NT2/D1 (cell line): ENCODE measurements around the gene CTAG1A.
"Not testable (repeated sequence)": the region's sequence is repeated elsewhere in the genome, so short reads cannot be mapped to it uniquely, and the experiment has no call there.

ENCODE experiments used
- DNase-seq: peaks from one replicate; pipeline ENCODE4 v3.0.0-alpha.2; 2011; ENCODE audit warnings: low read depth, low spot score
- H3K27me3 ChIP-seq: 2 replicates; pipeline ENCODE4 v1.6.0; 2011; ENCODE audit warnings: mild to moderate bottlenecking; ENCODE audit not compliant: insufficient read length, insufficient read depth
- H3K36me3 ChIP-seq: 2 replicates; pipeline ENCODE4 v1.6.1; 2011; ENCODE audit warnings: mild to moderate bottlenecking, low read length, mixed read lengths; ENCODE audit not compliant: insufficient read depth, insufficient read length
- H3K4me1 ChIP-seq: 2 replicates; pipeline ENCODE4 v1.5.1; 2011; ENCODE audit not compliant: insufficient read depth, insufficient read length
- H3K4me3 ChIP-seq: 2 replicates; pipeline ENCODE4 v1.5.1; 2011; ENCODE audit warnings: low read depth; ENCODE audit not compliant: insufficient read length
- H3K9ac ChIP-seq: 2 replicates; pipeline ENCODE4 v1.6.0; 2011; ENCODE audit warnings: low read depth; ENCODE audit not compliant: insufficient read length
- H3K9me3 ChIP-seq: 2 replicates; pipeline ENCODE4 v1.5.1; 2011; ENCODE audit warnings: mild to moderate bottlenecking, low read length; ENCODE audit not compliant: insufficient read depth
- SUZ12 ChIP-seq: IDR thresholded peaks from 2 replicates; pipeline ENCODE4 v1.6.1; 2011; ENCODE audit not compliant: insufficient read length, insufficient read depth; ENCODE audit errors: extremely low read depth
- YY1 ChIP-seq: IDR thresholded peaks from 2 replicates; pipeline ENCODE4 v1.6.1; 2011; ENCODE audit not compliant: insufficient read length, insufficient read depth
- ZNF274 ChIP-seq: IDR thresholded peaks from 2 replicates; pipeline ENCODE4 v1.6.1; 2011; ENCODE audit warnings: mild to moderate bottlenecking, low read depth, low read length

CTAG1A gene

DNA sequence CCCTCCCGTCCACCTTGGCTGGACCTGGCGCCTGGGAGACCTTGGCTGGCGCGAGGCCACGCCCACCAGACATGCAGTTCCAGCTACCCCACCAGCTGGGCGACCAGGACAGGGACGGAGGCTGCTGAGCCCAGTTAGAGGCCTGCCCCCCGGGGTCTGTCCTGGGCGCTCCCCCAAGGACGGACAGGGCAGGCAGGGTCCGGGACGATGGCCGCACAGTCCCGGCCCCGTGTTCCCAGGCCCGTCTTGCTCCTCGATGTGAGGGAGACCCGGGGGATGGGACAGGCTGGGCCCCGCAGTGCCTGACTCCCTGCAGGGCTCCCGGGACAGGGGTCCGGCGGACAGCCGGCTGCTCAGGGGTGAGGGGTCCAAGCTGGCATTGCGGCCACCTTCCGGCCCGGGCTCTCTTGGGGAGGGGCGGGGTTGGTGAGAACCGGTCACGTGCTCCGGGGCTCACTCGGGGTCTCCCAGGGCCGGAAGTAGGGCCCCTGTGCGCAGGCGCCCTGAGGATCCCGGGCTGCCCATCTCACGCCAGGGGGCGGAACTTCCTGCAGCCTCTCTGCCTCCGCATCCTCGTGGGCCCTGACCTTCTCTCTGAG is at the start of gene CTAG1A:
Gene CTAG1A (plus strand): TSS at position 549 of the 599 bp plus-strand sequence. CDS start 74 bp downstream, outside the sequence.
- not testable (repeated sequence) for H3K9me3 ChIP-seq, H3K36me3 ChIP-seq, DNase-seq, H3K4me1 ChIP-seq, H3K4me3 ChIP-seq, H3K27me3 ChIP-seq, H3K9ac ChIP-seq

DNA sequence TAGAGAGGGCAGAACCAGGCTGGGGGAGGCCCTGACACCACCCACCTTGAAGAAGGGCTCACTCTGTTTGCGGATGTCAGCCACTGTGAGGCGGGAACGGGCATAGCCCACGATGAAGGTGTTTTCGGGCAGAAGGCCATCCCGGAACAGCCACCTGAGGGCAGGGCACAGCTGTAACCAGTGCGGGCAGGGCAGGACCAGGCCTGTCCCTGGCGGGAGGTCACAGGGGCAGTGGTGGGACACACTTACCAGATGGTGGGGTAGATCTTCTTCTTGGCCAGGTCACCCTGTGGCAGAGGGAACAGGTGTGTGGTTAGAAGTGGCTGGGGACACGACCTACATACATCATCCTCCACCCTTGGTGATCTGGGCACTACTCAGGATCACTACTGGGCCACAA is 49.0 kb upstream of the CTAG1A start:
- peaks cover 5% of the 10 kb centered on the region for H3K4me1 ChIP-seq
- H3K27me3 ChIP-seq, result no peaks in the 10 kb centered on the region
- no peak for DNase-seq
- H3K36me3 ChIP-seq, result peaks cover 46% of the 10 kb centered on the region
- no peak overlapping the region for H3K9ac ChIP-seq
- H3K9me3 ChIP-seq, result no peaks in the 10 kb centered on the region
- H3K4me3 ChIP-seq, result no peak overlapping the region
- TF ChIP-seq SUZ12 (no peak), YY1 (no peak), ZNF274 (no peak)

DNA sequence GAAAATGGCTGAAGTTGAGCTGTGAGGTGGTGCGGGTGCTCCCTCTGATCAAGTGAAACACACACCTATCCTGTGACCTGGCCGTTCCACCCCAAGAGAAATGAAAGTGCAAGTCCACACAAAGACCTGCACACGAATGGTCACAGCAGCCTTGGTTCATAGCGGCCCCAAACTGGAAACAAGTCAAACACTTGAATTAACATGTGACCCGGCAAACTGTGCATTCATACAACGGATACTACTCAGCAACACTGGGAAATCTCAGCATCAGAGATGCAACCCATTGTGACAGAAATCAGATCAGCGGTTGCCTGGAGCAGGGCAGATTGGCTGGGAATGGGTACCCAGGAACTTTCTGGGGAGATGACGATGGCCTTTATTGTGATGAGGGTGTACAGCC is 45.9 kb upstream of the CTAG1A start:
- no peaks in the 10 kb centered on the region for H3K9me3 ChIP-seq
- peaks cover 37% of the 10 kb centered on the region for H3K36me3 ChIP-seq
- TF ChIP-seq SUZ12, result no peak
- TF ChIP-seq ZNF274, result no peak
- no peak for TF ChIP-seq YY1
- H3K4me1 ChIP-seq, result no peaks in the 10 kb centered on the region
- H3K27me3 ChIP-seq, result no peaks in the 10 kb centered on the region
- no peak overlapping the region for H3K9ac ChIP-seq
- DNase-seq, result no peak
- no peak overlapping the region for H3K4me3 ChIP-seq

DNA sequence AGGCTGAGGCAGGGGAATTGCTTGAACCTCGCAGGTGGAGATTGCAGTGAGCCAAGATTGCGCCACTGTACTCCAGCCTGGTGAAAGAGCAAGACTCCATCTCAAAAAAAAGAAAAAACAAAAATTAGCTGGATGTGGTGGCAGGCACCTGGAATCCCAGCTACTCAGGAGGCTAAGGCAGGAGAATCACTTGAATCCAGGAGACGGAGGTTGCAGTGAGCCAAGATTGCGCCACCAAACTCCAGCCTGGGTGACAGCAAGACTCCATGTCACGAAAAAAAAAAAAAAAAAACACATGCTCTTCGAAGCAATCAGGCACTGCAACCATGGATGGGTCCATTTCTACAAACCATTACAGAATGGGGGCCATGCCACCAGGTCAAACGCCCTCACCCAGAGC is 44.6 kb upstream of the CTAG1A start:
- H3K4me3 ChIP-seq, H3K4me1 ChIP-seq, DNase-seq, H3K9me3 ChIP-seq, H3K27me3 ChIP-seq, H3K9ac ChIP-seq: not testable (repeated sequence)
- H3K36me3 ChIP-seq, result peaks cover 36% of the 10 kb centered on the region

DNA sequence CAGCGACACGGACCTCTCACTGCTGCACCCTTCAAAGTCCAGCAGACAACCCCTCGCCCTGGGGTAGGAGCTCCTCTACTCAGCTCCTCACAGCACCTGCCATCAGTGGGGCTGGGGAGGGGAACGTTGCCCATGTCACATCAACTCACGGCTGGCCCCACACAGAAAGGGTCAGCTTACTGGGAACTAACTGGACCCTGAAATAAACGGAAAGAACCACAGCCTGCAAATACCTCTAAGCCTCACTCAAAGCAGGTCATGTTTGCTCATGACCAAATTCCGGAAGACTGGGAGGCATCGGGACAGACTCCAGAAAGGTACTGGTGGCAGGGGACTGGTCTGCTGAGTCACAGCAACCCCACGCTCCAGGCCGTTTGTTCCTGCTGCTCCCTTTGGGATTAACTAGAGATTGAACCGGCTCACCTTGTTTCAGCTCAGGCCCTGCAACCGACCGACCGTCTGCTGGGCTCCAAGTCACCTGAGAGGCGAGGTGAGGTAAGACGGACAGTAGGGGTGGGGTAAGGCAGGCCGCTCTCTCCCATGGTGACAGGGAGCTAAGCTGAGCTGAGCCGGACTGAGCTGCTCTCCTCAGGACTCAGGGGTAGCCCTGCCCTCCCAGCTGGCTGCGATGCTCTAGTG is 43.9 kb upstream of the CTAG1A start:
- Histone ChIP-seq H3K27me3 (no peaks in the 10 kb centered on the region), H3K9me3 (no peaks in the 10 kb centered on the region), H3K4me3 (no peak overlapping the region), H3K4me1 (no peaks in the 10 kb centered on the region), H3K36me3 (peaks cover 31% of the 10 kb centered on the region), H3K9ac (no peak overlapping the region)
- DNase-seq, result no peak
- TF ChIP-seq SUZ12, result no peak
- TF ChIP-seq YY1, result no peak
- no peak for TF ChIP-seq ZNF274

DNA sequence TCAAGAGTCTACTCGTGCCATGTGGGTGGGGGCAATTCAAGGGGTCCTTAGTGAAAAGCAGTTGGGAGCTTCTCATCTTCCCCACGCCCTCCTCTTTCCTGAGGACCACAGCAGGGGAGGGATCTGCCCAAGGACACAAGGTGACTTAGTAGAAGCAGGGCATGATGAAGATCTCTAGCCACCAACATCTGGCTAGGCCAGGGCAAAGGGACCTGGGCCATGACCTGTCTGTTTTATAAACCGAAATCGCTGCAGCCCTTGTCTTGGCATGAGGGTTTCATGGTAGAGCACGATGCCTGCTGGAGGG is 43.4 kb upstream of the CTAG1A start:
- DNase-seq, result no peak
- no peak overlapping the region for H3K9ac ChIP-seq
- H3K36me3 ChIP-seq, result peaks cover 28% of the 10 kb centered on the region
- H3K27me3 ChIP-seq, result no peaks in the 10 kb centered on the region
- H3K4me3 ChIP-seq, result no peak overlapping the region
- no peaks in the 10 kb centered on the region for H3K4me1 ChIP-seq
- TF ChIP-seq ZNF274, result no peak
- TF ChIP-seq SUZ12, result no peak
- no peak for TF ChIP-seq YY1
- H3K9me3 ChIP-seq, result no peaks in the 10 kb centered on the region

DNA sequence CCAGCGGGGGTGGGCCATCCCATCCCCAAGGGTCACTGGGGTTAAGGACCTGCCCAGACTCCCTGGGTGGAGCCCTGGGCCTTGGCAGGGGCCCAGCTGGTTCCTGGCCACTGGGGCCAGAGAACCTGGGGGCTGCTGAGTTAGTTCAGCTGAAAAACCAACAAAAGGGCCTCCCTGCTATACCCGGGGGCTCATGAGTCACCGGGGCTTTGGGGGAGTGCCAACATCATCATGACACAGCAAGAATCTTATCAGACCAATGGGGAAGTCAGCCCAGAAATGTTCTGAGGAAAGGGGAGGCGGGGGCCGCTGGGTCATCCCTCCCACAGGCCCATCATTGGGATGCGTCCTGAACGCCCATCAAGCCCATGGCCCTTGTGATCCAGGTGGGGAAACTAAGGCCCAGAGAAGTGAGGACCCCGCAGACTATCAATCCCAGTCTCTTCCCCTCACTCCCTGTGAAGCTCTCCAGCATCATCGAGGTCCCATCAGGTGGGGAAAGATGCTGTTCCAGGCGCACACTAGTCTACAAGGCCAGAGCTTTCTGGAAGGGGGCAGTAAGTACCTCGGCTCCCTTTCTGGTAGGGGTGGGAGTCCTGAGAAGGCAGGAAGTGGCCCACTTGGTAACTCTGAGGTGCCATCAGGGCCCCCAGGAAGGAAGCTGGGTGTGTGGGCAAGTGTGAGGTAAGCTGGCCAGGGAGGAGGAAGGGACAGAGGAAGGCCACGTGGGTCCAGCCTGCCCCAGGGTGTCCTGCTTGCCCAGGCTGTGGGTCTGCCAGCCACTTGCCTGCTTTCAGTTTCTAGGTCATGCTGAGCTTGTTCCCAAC is 42.8 kb upstream of the CTAG1A start:
- TF ChIP-seq SUZ12, result no peak
- TF ChIP-seq YY1, result no peak
- TF ChIP-seq ZNF274, result no peak
- DNase-seq, result no peak
- no peak overlapping the region for H3K9ac ChIP-seq
- H3K27me3 ChIP-seq, result no peaks in the 10 kb centered on the region
- no peaks in the 10 kb centered on the region for H3K4me1 ChIP-seq
- H3K4me3 ChIP-seq, result no peak overlapping the region
- peaks cover 28% of the 10 kb centered on the region for H3K36me3 ChIP-seq
- H3K9me3 ChIP-seq, result no peaks in the 10 kb centered on the region
